IMR-90 (cell line): Measurements from ENCODE around the gene SV2C. TPM values are rescaled to one million over a fixed set of nuclear protein-coding genes. Genes with fewer than 3 reads are reported as not detected.

ENCODE experiments used
- ATAC-seq: fragments of 200-7000 bp; cut with Tn5 transposase; 2 replicates; pipeline ENCODE4 v1.9.1; 2020; ENCODE audit warnings: low read depth, mild to moderate bottlenecking, moderate library complexity
- BruUV-seq: library from RNA; stranded (reverse); fragments of 400-500 nt; replicated peaks from 2 replicates; lab custom pipeline; 2021; lab: Mats Ljungman, UMichigan
- CTCF ChIA-PET: fragments of 300-600 bp; formaldehyde crosslinking; extraction: SDS; loops from one replicate; lab custom pipeline; 2021; ENCODE audit warnings: antibody characterized with exemption; lab: Yijun Ruan, JAX
- POLR2A ChIA-PET: fragments of 300-600 bp; sonication (Branson Sonifier 250); formaldehyde crosslinking; loops from one replicate; lab custom pipeline; 2022; ENCODE audit warnings: antibody characterized with exemption; ENCODE audit not compliant: unreplicated experiment; lab: Charles Lee
- DNase-seq: peaks from one replicate; pipeline ENCODE4 v3.0.0; 2013
- H2AFZ ChIP-seq: replicated peaks from 2 replicates; pipeline ENCODE3; 2013; ENCODE audit warnings: low read length, mild to moderate bottlenecking; ENCODE audit not compliant: poor library complexity
- H2AK5ac ChIP-seq: 2 replicates; pipeline ENCODE4 v1.6.1; 2013; ENCODE audit warnings: low read depth, low read length, inconsistent platforms
- H2AK9ac ChIP-seq: replicated peaks from 2 replicates; pipeline ENCODE3; 2013; ENCODE audit warnings: mild to moderate bottlenecking, low read depth, low read length, moderate library complexity; ENCODE audit not compliant: poor library complexity
- H2BK120ac ChIP-seq: 2 replicates; pipeline ENCODE4 v1.6.1; 2013; ENCODE audit warnings: low read depth, low read length, inconsistent platforms
- H2BK15ac ChIP-seq: 3 replicates; pipeline ENCODE4 v1.6.1; 2013; ENCODE audit warnings: low read depth, low read length, inconsistent platforms
- H2BK20ac ChIP-seq: 2 replicates; pipeline ENCODE4 v1.6.1; 2013; ENCODE audit warnings: low read depth, mild to moderate bottlenecking, inconsistent platforms, low read length, moderate library complexity
- H2BK5ac ChIP-seq: 2 replicates; pipeline ENCODE4 v1.6.1; 2013; ENCODE audit warnings: mild to moderate bottlenecking, low read depth, low read length, inconsistent platforms; ENCODE audit not compliant: poor library complexity, severe bottlenecking
- H3K14ac ChIP-seq: replicated peaks from 2 replicates; pipeline ENCODE4 v1.6.1; 2013; ENCODE audit warnings: low read depth, low read length, inconsistent platforms
- H3K18ac ChIP-seq: 2 replicates; pipeline ENCODE4 v1.6.1; 2013; ENCODE audit warnings: low read depth, low read length, control low read depth
- H3K23ac ChIP-seq: 2 replicates; pipeline ENCODE4 v1.6.1; 2013; ENCODE audit warnings: low read depth, low read length, inconsistent platforms
- H3K27ac ChIP-seq: 2 replicates; pipeline ENCODE4 v1.5.1; 2013; ENCODE audit warnings: mild to moderate bottlenecking, control low read depth, low read length; ENCODE audit not compliant: insufficient read depth
- H3K27me3 ChIP-seq: 2 replicates; pipeline ENCODE4 v1.6.1; 2013; ENCODE audit warnings: low read length; ENCODE audit not compliant: control insufficient read depth, insufficient read depth
- H3K36me3 ChIP-seq: 2 replicates; pipeline ENCODE4 v1.6.1; 2013; ENCODE audit warnings: low read length, mixed read lengths; ENCODE audit not compliant: control insufficient read depth, insufficient read depth
- H3K4ac ChIP-seq: 2 replicates; pipeline ENCODE4 v1.6.1; 2013; ENCODE audit warnings: low read depth, low read length, inconsistent platforms
- H3K4me1 ChIP-seq: 2 replicates; pipeline ENCODE4 v1.6.1; 2013; ENCODE audit warnings: low read length, mixed read lengths; ENCODE audit not compliant: control insufficient read depth, insufficient read depth
- H3K4me2 ChIP-seq: 2 replicates; pipeline ENCODE4 v1.6.1; 2013; ENCODE audit warnings: low read depth, mild to moderate bottlenecking, control low read depth, low read length, moderate library complexity
- H3K4me3 ChIP-seq: 2 replicates; pipeline ENCODE4 v1.5.1; 2013; ENCODE audit warnings: low read depth, mild to moderate bottlenecking, control low read depth, low read length, moderate library complexity; ENCODE audit not compliant: insufficient read depth
- H3K56ac ChIP-seq: 2 replicates; pipeline ENCODE4 v1.6.1; 2013; ENCODE audit warnings: low read length, inconsistent platforms; ENCODE audit not compliant: insufficient read depth; ENCODE audit errors: extremely low read depth
- H3K79me1 ChIP-seq, 2 experiments: 2 replicates each; pipeline ENCODE4 v1.6.1; 2013; ENCODE audit warnings: low read length in 2 of 2, inconsistent platforms in 1 of 2, low read depth in 1 of 2
- H3K9ac ChIP-seq: 2 replicates; pipeline ENCODE4 v1.6.1; 2013; ENCODE audit warnings: low read depth, low read length, control low read depth
- H3K9me1 ChIP-seq: 2 replicates; pipeline ENCODE4 v1.6.1; 2013; ENCODE audit warnings: low read length, inconsistent platforms; ENCODE audit not compliant: insufficient read depth
- H3K9me3 ChIP-seq: 2 replicates; pipeline ENCODE4 v1.6.1; 2013; ENCODE audit warnings: low read length; ENCODE audit not compliant: control insufficient read depth, insufficient read depth
- H4K20me1 ChIP-seq: 2 replicates; pipeline ENCODE4 v1.6.1; 2013; ENCODE audit warnings: low read length, inconsistent platforms; ENCODE audit not compliant: insufficient read depth
- H4K5ac ChIP-seq: 2 replicates; pipeline ENCODE4 v1.6.1; 2013; ENCODE audit warnings: mild to moderate bottlenecking, low read depth, low read length, control low read depth
- H4K8ac ChIP-seq, 2 experiments: 2 replicates each; pipeline ENCODE4 v1.6.1; 2013; ENCODE audit warnings: low read depth in 2 of 2, low read length in 2 of 2, control low read depth in 1 of 2, inconsistent platforms in 1 of 2
- H4K91ac ChIP-seq: 2 replicates; pipeline ENCODE4 v1.6.1; 2013; ENCODE audit warnings: low read depth, low read length, inconsistent platforms; ENCODE audit not compliant: insufficient read depth
- BHLHE40 ChIP-seq: fragments of 150-350 bp; IDR thresholded peaks from 2 replicates; pipeline ENCODE4 v1.6.1; 2016; ENCODE audit warnings: mild to moderate bottlenecking, low read depth, low read length
- CEBPB ChIP-seq: IDR thresholded peaks from 2 replicates; pipeline ENCODE4 v1.6.1; 2012; ENCODE audit warnings: low read depth, low read length, improper control_type of control experiment
- CHD1 ChIP-seq: IDR thresholded peaks from 2 replicates; pipeline ENCODE4 v1.6.1; 2012; ENCODE audit warnings: low read depth, low read length, improper control_type of control experiment
- CTCF ChIP-seq: conservative IDR thresholded peaks from 2 replicates; pipeline ENCODE4 v1.5.1; 2012; ENCODE audit warnings: mild to moderate bottlenecking, low read depth, low read length, improper control_type of control experiment
- FOS ChIP-seq: fragments of 150-350 bp; IDR thresholded peaks from 2 replicates; pipeline ENCODE4 v1.6.1; 2016; ENCODE audit warnings: low read depth, low read length
- MAFK ChIP-seq: IDR thresholded peaks from 2 replicates; pipeline ENCODE4 v1.6.1; 2012; ENCODE audit warnings: low read depth, low read length, improper control_type of control experiment
- MAZ ChIP-seq: IDR thresholded peaks from 2 replicates; pipeline ENCODE4 v1.6.1; 2012; ENCODE audit warnings: low read depth, mild to moderate bottlenecking, low read length, improper control_type of control experiment, moderate library complexity, borderline replicate concordance
- MXI1 ChIP-seq: IDR thresholded peaks from 2 replicates; pipeline ENCODE4 v1.6.1; 2012; ENCODE audit warnings: low read depth, mild to moderate bottlenecking, low read length, moderate library complexity, borderline replicate concordance
- NFE2L2 ChIP-seq: fragments of 150-350 bp; IDR thresholded peaks from 2 replicates; pipeline ENCODE4 v1.6.1; 2016; ENCODE audit warnings: low read depth, mild to moderate bottlenecking, low read length
- POLR2A ChIP-seq: IDR thresholded peaks from 2 replicates; pipeline ENCODE4 v1.6.1; 2012; ENCODE audit warnings: mild to moderate bottlenecking, low read depth, low read length
- RAD21 ChIP-seq: IDR thresholded peaks from 2 replicates; pipeline ENCODE4 v1.6.1; 2012; ENCODE audit warnings: low read length, improper control_type of control experiment
- RFX5 ChIP-seq: IDR thresholded peaks from 2 replicates; pipeline ENCODE4 v1.8.0; 2012; ENCODE audit warnings: low read depth, mild to moderate bottlenecking, low read length, moderate library complexity
- SMC3 ChIP-seq: fragments of 150-350 bp; IDR thresholded peaks from 2 replicates; pipeline ENCODE4 v1.6.1; 2016; ENCODE audit warnings: low read depth, mild to moderate bottlenecking, antibody characterized with exemption, low read length, moderate library complexity
- USF2 ChIP-seq: fragments of 150-350 bp; IDR thresholded peaks from 2 replicates; pipeline ENCODE4 v1.6.1; 2017; ENCODE audit warnings: mild to moderate bottlenecking, antibody characterized with exemption, low read length, low read depth
- dilution Hi-C: fragments of 300-500 bp; cut with HindIII; formaldehyde crosslinking; loops from one replicate; pipeline ENCODE4 v1.14.3; 2018; ENCODE audit warnings: low sequenced_read_pairs; ENCODE audit not compliant: unreplicated experiment
- in situ Hi-C: fragments of 300-500 bp; cut with MboI; formaldehyde crosslinking; loops from 3 replicates; pipeline ENCODE4 v1.14.3; 2019; ENCODE audit warnings: low sequenced_read_pairs, inconsistent platforms, mixed read lengths
- intact Hi-C: fragments of 100-400 bp; cut with micrococcal nuclease; formaldehyde crosslinking; loops from 2 replicates; pipeline ENCODE4 v1.10.0; 2022
- polyA plus RNA-seq, 3 experiments: library from polyadenylated mRNA; depleted of rRNA; stranded (reverse); fragments of >200 nt; gene quantifications; 2 replicates each; pipeline ENCODE4 v1.2.3, GENCODE V29; 2012; ENCODE audit warnings: low replicate concordance in 1 of 3
- total RNA-seq: library from RNA; depleted of rRNA; stranded (reverse); fragments of >200 nt; gene quantifications from 2 replicates; pipeline ENCODE4 v1.2.3, GENCODE V29; 2012
- TF ChIP-seq, protein P1 (sequence below): fragments of 150-350 bp; IDR thresholded peaks from 2 replicates; pipeline ENCODE4 v1.6.1; 2016; ENCODE audit warnings: low read depth, mild to moderate bottlenecking, low read length, moderate library complexity, borderline replicate concordance

SV2C gene
- total and polyA plus RNA-seq, 2 of the 4 experiments (the other 2 are of a cell fraction), result not detected

DNA sequence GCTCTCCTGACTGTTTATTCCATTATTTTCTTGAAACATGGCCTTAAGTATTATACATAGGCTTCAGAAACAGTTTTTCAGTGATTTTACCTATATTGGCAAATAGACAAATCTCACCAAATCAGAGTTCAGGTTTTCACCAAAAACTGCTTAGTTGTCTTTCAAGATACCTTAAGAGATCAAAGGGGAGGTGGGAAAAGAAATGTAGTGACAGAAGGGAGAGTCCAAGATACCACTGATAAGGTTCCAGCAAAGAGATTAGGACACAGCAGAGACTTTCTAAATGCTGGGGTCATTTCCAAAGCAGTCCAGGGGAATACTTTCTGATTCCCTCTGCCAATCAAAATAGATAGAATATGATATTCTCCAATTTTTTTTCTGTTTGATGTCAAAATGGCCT is 246.2 kb downstream of the SV2C start:
- in situ Hi-C loops, result no loop called here
- H2AK9ac ChIP-seq, result no peak overlapping the region

More for the DNA sequence above, 246.2 kb downstream of the SV2C start:
- H4K20me1 ChIP-seq, result no peaks in the 10 kb centered on the region
- H3K18ac ChIP-seq, result no peak overlapping the region
- H2BK20ac ChIP-seq, result no peak overlapping the region
- ChIA-PET CTCF (no interaction called here), POLR2A (no interaction called here)
- no peak overlapping the region for H4K5ac ChIP-seq
- H3K4ac ChIP-seq, result no peak overlapping the region
- H2BK15ac ChIP-seq, result no peak overlapping the region
- BruUV-seq, result no TSS peak
- H3K9me3 ChIP-seq, result no peaks in the 10 kb centered on the region
- intact Hi-C loops (no loop called here), dilution Hi-C loops (no loop called here)
- H3K4me1 ChIP-seq, result no peaks in the 10 kb centered on the region
- H3K23ac ChIP-seq, result no peak overlapping the region
- no peak overlapping the region for H4K8ac ChIP-seq
- no peak overlapping the region for H4K91ac ChIP-seq
- no peak for ATAC-seq
- H2BK5ac ChIP-seq, result no peak overlapping the region
- no peak overlapping the region for H2AFZ ChIP-seq
- peaks cover 15% of the 10 kb centered on the region for H3K27me3 ChIP-seq
- H3K36me3 ChIP-seq, result no peaks in the 10 kb centered on the region
- H3K9me1 ChIP-seq, result no peaks in the 10 kb centered on the region
- H3K56ac ChIP-seq, result no peak overlapping the region
- TF ChIP-seq CEBPB (no peak), BHLHE40 (no peak), SMC3 (no peak), FOS (no peak), CHD1 (no peak), CTCF (no peak), NFE2L2 (no peak), MAZ (no peak), USF2 (no peak), MAFK (no peak), RAD21 (no peak), MXI1 (no peak), POLR2A (no peak), RFX5 (no peak)
- TF ChIP-seq, protein P1, sequence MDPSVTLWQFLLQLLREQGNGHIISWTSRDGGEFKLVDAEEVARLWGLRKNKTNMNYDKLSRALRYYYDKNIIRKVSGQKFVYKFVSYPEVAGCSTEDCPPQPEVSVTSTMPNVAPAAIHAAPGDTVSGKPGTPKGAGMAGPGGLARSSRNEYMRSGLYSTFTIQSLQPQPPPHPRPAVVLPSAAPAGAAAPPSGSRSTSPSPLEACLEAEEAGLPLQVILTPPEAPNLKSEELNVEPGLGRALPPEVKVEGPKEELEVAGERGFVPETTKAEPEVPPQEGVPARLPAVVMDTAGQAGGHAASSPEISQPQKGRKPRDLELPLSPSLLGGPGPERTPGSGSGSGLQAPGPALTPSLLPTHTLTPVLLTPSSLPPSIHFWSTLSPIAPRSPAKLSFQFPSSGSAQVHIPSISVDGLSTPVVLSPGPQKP, result no peak
- no peaks in the 10 kb centered on the region for H3K79me1 ChIP-seq
- no peak overlapping the region for H2BK120ac ChIP-seq
- H2AK5ac ChIP-seq, result no peak overlapping the region
- H3K27ac ChIP-seq, result no peak overlapping the region
- no peak overlapping the region for H3K14ac ChIP-seq
- H3K9ac ChIP-seq, result no peak overlapping the region
- no peak for DNase-seq
- no peak overlapping the region for H3K4me2 ChIP-seq
- H3K4me3 ChIP-seq, result no peak overlapping the region
